B cell (primary cell): ENCODE data around the gene MRPS15. TPM values are rescaled to one million over a fixed set of nuclear protein-coding genes. Genes with fewer than 3 reads are reported as not detected.
A peak's percentile ranks its signal among the peaks of the same experiment; 100 is the strongest.

Experiments
- ATAC-seq: fragments of 200-7000 bp; cut with Tn5 transposase; one replicate; pipeline ENCODE4 v1.10.0; 2021; ENCODE audit warnings: low read depth, mild to moderate bottlenecking, moderate number of reproducible peaks, moderate library complexity
- CTCF ChIA-PET: fragments of 350-600 bp; sonication (Branson Sonifier 250); formaldehyde crosslinking; loops from one replicate; lab custom pipeline; 2021; ENCODE audit warnings: antibody characterized with exemption, inconsistent platforms; lab: Charles Lee
- POLR2A ChIA-PET: fragments of 350-600 bp; sonication (Branson Sonifier 250); formaldehyde crosslinking; loops from one replicate; lab custom pipeline; 2021; ENCODE audit warnings: antibody characterized with exemption; lab: Charles Lee
- DNase-seq: peaks from one replicate; pipeline ENCODE4 v3.0.0; 2013
- H2AFZ ChIP-seq: 2 replicates; pipeline ENCODE4 v1.6.1; 2012; ENCODE audit warnings: mild to moderate bottlenecking, low read depth, low read length; ENCODE audit not compliant: insufficient read depth, poor library complexity, severe bottlenecking
- H3K27ac ChIP-seq, 2 donors: 1 replicate in 1 of 2; 2 replicates in 1 of 2; pipeline ENCODE4 v1.5.1; 2012 to 2013; ENCODE audit warnings: low read length in 2 of 2, mild to moderate bottlenecking in 2 of 2, moderate library complexity in 1 of 2
- H3K27me3 ChIP-seq, 4 experiments: fragments of 200-600 bp in 1 of 4; sonication (generic) in 1 of 4; replicated peaks in 1 of 4; 1 replicate in 2 of 4; 2 replicates in 2 of 4; pipeline versions ENCODE4 v1.6.1 to v1.7.0; 2013 to 2016; ENCODE audit warnings: low read length in 3 of 4, mild to moderate bottlenecking in 2 of 4, mixed read lengths in 1 of 4, moderate library complexity in 1 of 4; ENCODE audit not compliant: insufficient read depth in 4 of 4, control insufficient read depth in 3 of 4; ENCODE audit errors: control extremely low read depth in 1 of 4
- H3K36me3 ChIP-seq, 2 experiments: replicated peaks in 1 of 2; 1 replicate in 1 of 2; 2 replicates in 1 of 2; pipeline versions ENCODE4 v1.6.1 to v1.7.1; 2013; ENCODE audit warnings: low read length in 1 of 2; ENCODE audit not compliant: insufficient read depth in 2 of 2, control insufficient read depth in 1 of 2; ENCODE audit errors: control extremely low read depth in 1 of 2, extremely low read depth in 1 of 2
- H3K4me1 ChIP-seq, 2 donors: fragments of 200-600 bp in 1 of 2; sonication (generic) in 1 of 2; 1 replicate in 1 of 2; 2 replicates in 1 of 2; pipeline versions ENCODE4 v1.5.1 to v1.6.1; 2013 to 2017; ENCODE audit warnings: low read length in 2 of 2; ENCODE audit not compliant: control insufficient read depth in 2 of 2, insufficient read depth in 2 of 2
- H3K4me2 ChIP-seq: replicated peaks from 2 replicates; pipeline ENCODE3; 2012; ENCODE audit warnings: mild to moderate bottlenecking, low read depth, low read length; ENCODE audit not compliant: poor library complexity, severe bottlenecking
- H3K4me3 ChIP-seq, 5 experiments: fragments of 200-600 bp in 1 of 5; sonication (generic) in 1 of 5; 1 replicate in 3 of 5; 2 replicates in 2 of 5; pipeline versions ENCODE4 v1.5.1 to v1.7.0; 2011 to 2016; ENCODE audit warnings: low read length in 4 of 5, mild to moderate bottlenecking in 4 of 5, low read depth in 2 of 5, control low read depth in 1 of 5, moderate library complexity in 1 of 5; ENCODE audit not compliant: insufficient read depth in 1 of 5; ENCODE audit errors: control extremely low read depth in 1 of 5, extremely low read depth in 1 of 5
- H3K79me2 ChIP-seq: fragments of 200-600 bp; sonication (generic); one replicate; pipeline ENCODE4 v1.6.0; 2016; ENCODE audit warnings: low read length; ENCODE audit not compliant: control insufficient read depth, insufficient read depth
- H3K9ac ChIP-seq: fragments of 200-600 bp; sonication (generic); 2 replicates; pipeline ENCODE4 v1.6.1; 2017; ENCODE audit warnings: mild to moderate bottlenecking, low read length, moderate library complexity
- H3K9me3 ChIP-seq, 3 donors: one replicate each; pipeline versions ENCODE4 v1.6.1 to v1.7.1; 2013; ENCODE audit warnings: low read length in 2 of 3; ENCODE audit not compliant: control insufficient read depth in 2 of 3, insufficient read depth in 1 of 3; ENCODE audit errors: control extremely low read depth in 1 of 3
- H4K20me1 ChIP-seq: 2 replicates; pipeline ENCODE4 v1.6.0; 2012; ENCODE audit warnings: mild to moderate bottlenecking, low read length; ENCODE audit not compliant: insufficient read depth, control insufficient read depth, poor library complexity, severe bottlenecking
- H3K27ac Mint-ChIP-seq: one replicate; pipeline ENCODE4 v1.8.0; 2021; ENCODE audit warnings: mixed read lengths
- H3K27me3 Mint-ChIP-seq: one replicate; pipeline ENCODE4 v1.8.0; 2021; ENCODE audit warnings: mixed read lengths
- H3K4me1 Mint-ChIP-seq: one replicate; pipeline ENCODE4 v1.8.0; 2021; ENCODE audit warnings: mixed read lengths
- H3K4me3 Mint-ChIP-seq: one replicate; pipeline ENCODE4 v1.8.0; 2021; ENCODE audit warnings: mixed read lengths
- H3K9me3 Mint-ChIP-seq: one replicate; pipeline ENCODE4 v1.8.0; 2022; ENCODE audit warnings: mixed read lengths; ENCODE audit not compliant: insufficient read depth
- CTCF ChIP-seq: fragments of 200-600 bp; IDR thresholded peaks from one replicate; pipeline ENCODE4 v1.8.0; 2022; ENCODE audit warnings: antibody characterized with exemption, mild to moderate bottlenecking
- EZH2 ChIP-seq: IDR thresholded peaks from 2 replicates; pipeline ENCODE4 v1.6.1; 2012; ENCODE audit warnings: borderline replicate concordance, low read depth, mild to moderate bottlenecking, moderate library complexity, low read length; ENCODE audit not compliant: insufficient read depth, poor library complexity, severe bottlenecking
- WGBS: methylation state at CpG from one replicate; pipeline ENCODE4 v1.1.5; 2013; ENCODE audit warnings: missing lambda C conversion rate; ENCODE audit not compliant: insufficient coverage; 5-methylcytosine and 5-hydroxymethylcytosine counted together
- intact Hi-C: fragments of 100-400 bp; cut with micrococcal nuclease; formaldehyde crosslinking; loops from one replicate; pipeline ENCODE4 v1.10.0; 2022
- polyA plus RNA-seq: library from polyadenylated mRNA; depleted of rRNA; stranded (reverse); fragments of >200 nt; gene quantifications from 2 replicates; pipeline ENCODE4 v1.2.3, GENCODE V29; 2012
- total RNA-seq, 2 donors: library from RNA; stranded (reverse); fragments of 120-200 nt in 1 of 2; gene quantifications; 1 replicate in 1 of 2; 2 replicates in 1 of 2; pipeline versions ENCODE4 v1.2.3 to v1.2.4, GENCODE V29; 2013 to 2022

The MRPS15 gene
- total and polyA plus RNA-seq, 2 donors (not counting 1 experiment from before 2014, with no cell fraction given), result 27.1 to 34.4 TPM

GRCh38 chr1:36464605-36465393 lies 615 bp upstream of the MRPS15 start:
- intact Hi-C loops, result loop anchor here (1.0 to 2.0 kb wide), 2 partner anchors 14 to 1228 kb away; partner anchors contain the start of genes CDCA8 and OSCP1
- peak overlapping the region; percentile 96 for H3K4me2 ChIP-seq
- DNase-seq (no peak), ATAC-seq (peak; percentile 48)
- CTCF ChIA-PET, result interaction anchor here (0.8 to 1.4 kb wide), 4 partner anchors 14 to 315 kb away, joined by 3 to 7 read pairs (median 4); partner anchors contain the start of gene TRAPPC3
- H2AFZ ChIP-seq, result peak overlapping the region; percentile 99
- peak overlapping the region; percentile 87 to 99 for H3K27ac ChIP-seq
- TF ChIP-seq CTCF, result no peak
- TF ChIP-seq EZH2, result no peak
- H3K4me3 ChIP-seq, result peak overlapping the region; percentile 75 to 96 (median 89)
- H3K9me3 ChIP-seq, result no peaks in the 10 kb centered on the region
- H4K20me1 ChIP-seq, result peaks cover 4% of the 10 kb centered on the region
- no peaks in the 10 kb centered on the region for H3K27me3 ChIP-seq
- peaks cover 6 to 13% of the 10 kb centered on the region in 2 experiments for H3K36me3 ChIP-seq
- POLR2A ChIA-PET, result interaction anchor here (0.7 to 1.3 kb wide), 7 partner anchors 14 to 1227 kb away, joined by 3 to 20 read pairs (median 3); partner anchors contain the start of genes CDCA8, OSCP1, SH3D21 and TRAPPC3
- H3K9me3 Mint-ChIP-seq, result no peaks in the 10 kb centered on the region
- H3K4me1 ChIP-seq, result peaks cover 11 to 17% of the 10 kb centered on the region in 2 donors
- peak overlapping the region; percentile 97 for H3K9ac ChIP-seq
- H3K27me3 Mint-ChIP-seq, result no peaks in the 10 kb centered on the region
- H3K27ac Mint-ChIP-seq, result peak overlapping the region; percentile 98
- H3K79me2 ChIP-seq, result peaks cover 10% of the 10 kb centered on the region
- peaks cover 27% of the 10 kb centered on the region for H3K4me1 Mint-ChIP-seq
- WGBS, result 19% methylated on average over 6 of the region's 13 CpGs
- peak overlapping the region; percentile 92 for H3K4me3 Mint-ChIP-seq

- ChIA-PET CTCF (interaction anchor here (1.3 to 1.4 kb wide), 2 partner anchors 12 to 314 kb away, joined by 4 to 7 read pairs; partner anchors contain the start of gene TRAPPC3), POLR2A (interaction anchor here (1.2 to 1.3 kb wide), 3 partner anchors 13 to 314 kb away, joined by 3 to 20 read pairs (median 3); partner anchors contain the start of genes OSCP1, SH3D21 and TRAPPC3)
- WGBS, result 21% methylated on average over 5 of the region's 6 CpGs
- no peaks in the 10 kb centered on the region for H3K27me3 ChIP-seq
- ATAC-seq (no peak), DNase-seq (no peak)
- no peaks in the 10 kb centered on the region for H3K9me3 Mint-ChIP-seq
- H3K4me1 Mint-ChIP-seq, result peaks cover 31% of the 10 kb centered on the region
- H3K4me3 Mint-ChIP-seq, result peak overlapping the region; percentile 92
- peak overlapping the region in 4 of 5 experiments; percentile 89 to 96 (median 90) for H3K4me3 ChIP-seq
- H3K79me2 ChIP-seq, result peaks cover 10% of the 10 kb centered on the region
- H3K4me1 ChIP-seq, result peaks cover 14 to 17% of the 10 kb centered on the region in 2 donors
- TF ChIP-seq CTCF (no peak), EZH2 (no peak)
- peak overlapping the region; percentile 99 for H2AFZ ChIP-seq
- intact Hi-C loops, result loop anchor here (2.0 kb wide), 1 partner anchor 305 kb away; no protein-coding TSS in a partner anchor
- peaks cover 10 to 16% of the 10 kb centered on the region in 2 experiments for H3K36me3 ChIP-seq
- peaks cover 4% of the 10 kb centered on the region for H4K20me1 ChIP-seq
- H3K27me3 Mint-ChIP-seq, result no peaks in the 10 kb centered on the region
- H3K4me2 ChIP-seq, result peak overlapping the region; percentile 96
- peak overlapping the region; percentile 98 for H3K27ac Mint-ChIP-seq
- H3K27ac ChIP-seq, result peak overlapping the region in 1 of 2 donors; percentile 99
- H3K9ac ChIP-seq, result peak overlapping the region; percentile 97
- H3K9me3 ChIP-seq, result no peaks in the 10 kb centered on the region
These were observed 751 bp downstream of the MRPS15 start for GRCh38 chr1:36463463-36463802.
